ENCODE results near the gene EEF1G.

- TF ChIP-seq CTCF (IDR thresholded peaks at IDR 0.05) (no peak), ZFX (IDR thresholded peaks at IDR 0.05; ENCODE audit: borderline replicate concordance) (no peak)
Measured at GRCh38 chr11:62556108-62556874, 17.4 kb downstream of the EEF1G start.

All from 22Rv1 (cell line).